Stimulated activated CD4-positive, alpha-beta T cell treated with anti-CD3 and anti-CD28 coated beads, Interleukin-1b, Interleukin-23, amount 100 ng/mL, for 48 hours (primary cell): ENCODE data around the gene CRACDL.

ENCODE experiments used
- DNase-seq: peaks from one replicate; pipeline ENCODE4 v3.0.0-alpha.2; 2020

Gene CRACDL

GRCh38 chr2:98744595-98744994, 191.4 kb downstream of the CRACDL start:
- DNase-seq, result no peak
